ENCODE results near the gene ELMO2. TPM values are rescaled to one million over a fixed set of nuclear protein-coding genes. Genes with fewer than 3 reads are reported as not detected.

The ELMO2 gene
- polyA plus RNA-seq (ENCODE audit: insufficient read length in 3 of 3): 10 to 100 TPM; 57.7 to 62.6 (median 59.1) TPM

DNA sequence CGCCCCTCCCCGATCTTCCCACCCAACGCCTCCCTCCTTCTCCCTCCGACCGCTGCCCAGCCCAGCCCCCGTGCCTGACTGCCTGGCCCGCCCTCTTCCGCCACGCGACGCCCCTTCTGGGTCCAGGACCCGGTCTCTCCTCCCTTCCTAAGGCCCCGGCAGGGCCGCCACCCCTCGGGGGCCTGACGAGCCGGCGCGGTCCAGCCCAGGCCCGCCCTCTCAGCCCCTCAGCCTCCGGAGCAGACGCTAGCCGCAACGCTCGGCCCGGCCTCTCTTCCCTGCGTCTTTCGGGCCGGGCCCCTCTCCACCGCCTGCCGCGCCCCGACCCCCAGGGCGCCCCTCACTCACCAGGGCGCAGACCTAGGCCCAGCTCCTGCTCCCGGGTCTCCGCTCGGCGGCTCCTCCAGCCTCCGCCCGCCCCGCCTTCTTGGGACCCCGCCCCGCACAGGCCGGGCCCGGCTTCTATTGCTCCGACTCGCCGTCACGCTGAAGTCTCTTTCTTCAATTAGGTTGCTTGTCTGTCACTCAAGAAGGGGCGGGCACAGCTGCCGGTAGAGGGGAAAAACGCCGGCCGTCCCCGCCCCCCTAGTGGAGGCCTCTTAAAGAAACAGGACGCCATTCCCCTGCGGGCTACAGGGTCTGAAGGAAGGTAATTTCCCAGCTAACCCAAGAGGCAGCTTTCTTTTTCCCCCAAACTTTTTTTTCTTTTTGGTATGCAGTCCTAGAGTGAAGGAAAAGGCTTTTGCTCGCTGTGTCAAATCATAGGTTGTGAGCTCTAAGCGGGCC, at the start of gene ELMO2:
TSS of gene ELMO2 (minus strand) at position 416 of the 786 bp plus-strand sequence. CDS start 12,133 bp downstream, outside the sequence.
- peak; percentile 80 to 94 (median 85) for DNase-seq (ENCODE audit: low read depth in 3 of 3, low spot score in 2 of 3)

- no peak for DNase-seq (ENCODE audit: low read depth in 3 of 3, low spot score in 2 of 3)
Observed at GRCh38 chr20:46455729-46456128, 49.3 kb upstream of the ELMO2 start.

DNA sequence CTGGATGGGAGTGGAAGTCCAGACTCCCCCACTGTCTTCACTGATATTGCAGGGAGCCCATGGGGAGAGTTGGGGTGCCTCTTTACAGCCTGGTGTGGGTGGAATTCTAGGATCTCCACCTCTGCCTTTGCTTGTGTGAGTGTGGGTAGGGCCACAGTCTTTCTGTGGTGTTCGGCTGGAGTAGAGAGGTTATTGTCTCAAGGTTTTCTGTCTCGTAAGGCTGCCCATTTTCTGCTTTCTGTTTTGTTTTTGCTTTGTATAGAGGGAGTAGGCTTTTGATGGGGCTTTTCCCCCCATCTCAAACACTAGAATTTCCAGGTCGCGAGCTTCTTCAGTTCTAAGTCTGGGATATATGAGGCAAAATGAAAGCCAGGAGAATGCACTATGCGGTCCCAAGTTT, 40.4 kb upstream of the ELMO2 start:
- DNase-seq (ENCODE audit: low read depth in 3 of 3, low spot score in 2 of 3): no peak

GRCh38 chr20:46439837-46440236, 33.4 kb upstream of the ELMO2 start:
- no peak for DNase-seq (ENCODE audit: low read depth in 3 of 3, low spot score in 2 of 3)

DNA sequence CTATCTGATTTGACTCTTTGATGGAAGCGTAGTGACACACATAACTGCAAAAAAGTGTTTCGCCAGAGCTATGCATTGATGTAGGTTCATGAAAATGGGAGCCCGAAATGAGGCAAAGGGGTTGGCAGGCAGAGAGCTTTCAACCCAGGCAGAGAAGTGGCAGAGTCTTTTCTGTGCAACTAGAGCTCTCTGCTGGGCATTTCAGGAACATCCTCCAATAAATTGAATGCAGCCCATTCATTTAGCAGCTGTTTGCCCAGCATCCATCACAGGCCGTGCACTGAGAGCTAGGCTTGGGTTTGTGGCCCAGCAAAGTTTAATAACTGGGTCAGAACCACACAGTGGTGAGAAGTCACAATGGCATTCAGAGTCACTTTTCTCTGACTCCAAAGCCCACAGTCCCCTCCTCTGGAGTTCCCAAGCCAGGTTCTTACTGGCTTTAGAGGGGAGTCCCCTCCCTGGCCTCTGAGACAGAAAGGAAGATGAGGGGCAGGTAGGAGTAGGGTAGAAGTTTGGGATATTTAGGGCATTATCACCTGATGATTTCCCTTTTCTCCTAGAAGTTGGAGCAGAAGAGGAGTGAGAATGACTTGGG, 31.8 kb upstream of the ELMO2 start:
- no peak for DNase-seq (ENCODE audit: low read depth in 3 of 3, low spot score in 2 of 3)

GRCh38 chr20:46435146-46435545, 28.7 kb upstream of the ELMO2 start:
- DNase-seq (ENCODE audit: low read depth in 3 of 3, low spot score in 2 of 3): no peak

GRCh38 chr20:46434597-46434996, 28.2 kb upstream of the ELMO2 start:
- no peak for DNase-seq (ENCODE audit: low read depth in 3 of 3, low spot score in 2 of 3)

- no peak for DNase-seq (ENCODE audit: low read depth in 3 of 3, low spot score in 2 of 3)
Observed at GRCh38 chr20:46433051-46433450, 26.6 kb upstream of the ELMO2 start.

DNA sequence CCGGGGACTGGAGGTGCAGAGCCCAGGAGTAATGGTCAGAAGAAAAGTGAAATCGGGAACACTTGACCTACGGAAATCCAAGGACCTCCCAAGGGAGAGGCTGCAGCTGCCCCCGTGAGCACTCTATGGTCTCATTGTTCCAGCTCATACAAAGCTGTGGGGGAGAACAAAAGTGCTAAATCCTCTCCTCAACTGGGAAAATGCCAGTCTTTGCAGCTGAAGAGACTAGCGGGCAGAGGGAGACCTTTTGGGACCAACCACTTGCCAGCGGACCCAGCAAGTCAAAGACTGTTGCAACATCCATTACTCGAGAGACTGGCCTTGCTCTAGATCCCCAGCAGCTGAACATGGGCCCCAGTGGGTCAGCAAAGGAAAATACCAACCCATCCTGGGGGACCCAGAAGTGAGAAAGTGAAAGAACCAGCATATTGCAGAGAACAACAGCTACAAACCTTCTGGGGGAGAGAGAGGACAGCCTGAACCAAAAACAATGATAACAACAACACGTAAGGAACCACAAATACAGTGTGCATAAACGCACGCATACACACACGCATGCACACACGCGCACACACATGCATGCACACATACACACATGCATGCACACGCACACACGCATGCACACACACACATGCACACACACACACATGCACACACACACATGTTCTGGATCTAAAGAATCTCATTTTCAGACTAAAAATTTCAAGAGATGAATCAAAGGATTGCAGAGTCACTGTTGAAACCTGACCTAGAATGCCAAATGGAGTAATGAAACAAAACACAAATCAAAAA, 24.7 kb upstream of the ELMO2 start:
- no peak for DNase-seq (ENCODE audit: low read depth in 3 of 3, low spot score in 2 of 3)

DNA sequence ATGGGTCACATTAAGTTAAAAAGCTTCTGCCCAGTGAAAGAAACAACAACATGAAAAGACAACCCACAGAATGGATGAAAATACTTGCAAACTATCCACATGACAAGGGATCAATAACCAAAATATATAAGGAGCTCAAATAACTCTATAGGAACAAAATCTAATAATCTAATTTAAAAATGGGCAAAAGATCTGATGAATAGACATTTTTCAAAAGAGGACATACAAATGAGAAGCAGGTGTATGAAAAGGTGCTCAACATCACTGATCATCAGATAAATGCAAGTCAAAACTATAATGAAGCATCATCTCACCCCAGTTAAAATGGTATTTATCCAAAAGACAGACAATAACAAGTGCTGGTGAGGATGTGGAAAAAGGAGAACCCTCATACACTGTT, 21.0 kb upstream of the ELMO2 start:
- DNase-seq (ENCODE audit: low read depth in 3 of 3, low spot score in 2 of 3): no peak

DNA sequence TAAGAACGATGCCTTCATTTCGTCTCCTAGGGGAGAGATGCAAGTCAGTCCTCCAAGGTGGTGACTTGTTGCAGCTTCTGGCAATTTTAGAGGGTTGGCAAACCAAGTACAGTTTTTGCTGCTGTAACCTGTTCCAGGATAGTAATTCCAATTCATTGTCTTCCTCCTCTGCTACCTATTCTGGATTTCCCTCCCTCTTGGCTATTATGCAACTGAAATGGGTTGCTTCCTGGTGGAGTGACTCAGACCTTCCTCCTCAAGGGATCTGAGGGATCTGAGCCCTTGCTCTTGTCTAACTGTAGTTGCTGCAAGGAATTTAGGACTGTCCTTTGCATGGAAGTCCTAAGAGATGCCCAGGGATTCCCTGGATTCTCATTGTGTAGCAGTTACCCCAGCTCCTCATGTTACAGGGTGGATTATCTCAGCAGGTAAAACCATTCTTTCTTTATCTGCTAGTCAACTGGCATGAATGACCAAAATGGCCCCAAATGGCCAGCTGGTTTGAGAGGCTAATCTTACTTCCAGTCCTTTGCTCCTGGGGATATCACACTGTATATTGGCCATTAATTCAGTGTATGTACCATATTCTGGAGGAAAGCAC, 17.6 kb upstream of the ELMO2 start:
- no peak for DNase-seq (ENCODE audit: low read depth in 3 of 3, low spot score in 2 of 3)

- DNase-seq (ENCODE audit: low read depth in 3 of 3, low spot score in 2 of 3): no peak
Observed at GRCh38 chr20:46423342-46423741, 16.9 kb upstream of the ELMO2 start.

DNA sequence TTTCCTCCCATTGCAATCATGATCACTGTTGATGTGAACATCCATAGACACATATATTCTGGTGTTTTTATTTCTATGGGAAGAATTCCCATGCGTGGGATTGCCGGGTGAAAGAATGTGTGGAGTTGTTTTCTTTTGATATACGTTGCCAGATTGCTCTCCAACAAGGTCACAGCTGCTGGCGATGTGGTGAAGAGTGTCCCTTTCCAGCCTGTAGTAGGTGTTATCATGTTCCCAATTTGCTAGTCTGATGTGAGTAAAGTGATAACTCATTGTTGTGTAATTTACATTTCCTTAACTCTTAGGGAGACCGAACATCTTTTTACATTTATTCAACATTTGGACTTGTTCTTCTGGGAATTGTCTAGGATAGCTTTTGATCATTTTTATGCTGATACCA, 14.5 kb upstream of the ELMO2 start:
- DNase-seq (ENCODE audit: low read depth in 3 of 3, low spot score in 2 of 3): no peak

GRCh38 chr20:46419882-46420281, 13.5 kb upstream of the ELMO2 start:
- no peak for DNase-seq (ENCODE audit: low read depth in 3 of 3, low spot score in 2 of 3)

- no peak for DNase-seq (ENCODE audit: low read depth in 3 of 3, low spot score in 2 of 3)
Observed at GRCh38 chr20:46416839-46417238, 10.4 kb upstream of the ELMO2 start.

- no peak for DNase-seq (ENCODE audit: low read depth in 3 of 3, low spot score in 2 of 3)
Observed at GRCh38 chr20:46416421-46416820, 10.0 kb upstream of the ELMO2 start.

DNA sequence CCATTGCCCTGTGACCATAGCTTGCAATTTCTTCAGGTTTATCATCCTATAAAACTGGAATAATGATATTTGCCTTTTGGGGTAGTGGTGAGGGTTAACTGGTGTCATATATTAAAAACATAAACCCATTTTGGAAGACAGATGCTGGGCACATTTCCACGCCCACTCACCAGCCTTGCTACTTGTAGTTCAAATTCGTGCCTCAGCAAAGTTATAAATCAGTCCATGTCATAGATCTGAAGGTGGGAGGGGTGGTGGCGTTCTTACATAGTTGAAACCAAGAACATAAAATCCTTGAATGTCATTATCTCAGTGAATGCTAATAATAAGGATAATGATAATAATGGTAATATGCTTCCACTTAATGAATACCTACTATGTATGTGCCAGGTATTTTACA, 9.4 kb upstream of the ELMO2 start:
- DNase-seq (ENCODE audit: low read depth in 3 of 3, low spot score in 2 of 3): no peak

GRCh38 chr20:46414608-46415007, 8.2 kb upstream of the ELMO2 start:
- DNase-seq (ENCODE audit: low read depth in 3 of 3, low spot score in 2 of 3): no peak

DNA sequence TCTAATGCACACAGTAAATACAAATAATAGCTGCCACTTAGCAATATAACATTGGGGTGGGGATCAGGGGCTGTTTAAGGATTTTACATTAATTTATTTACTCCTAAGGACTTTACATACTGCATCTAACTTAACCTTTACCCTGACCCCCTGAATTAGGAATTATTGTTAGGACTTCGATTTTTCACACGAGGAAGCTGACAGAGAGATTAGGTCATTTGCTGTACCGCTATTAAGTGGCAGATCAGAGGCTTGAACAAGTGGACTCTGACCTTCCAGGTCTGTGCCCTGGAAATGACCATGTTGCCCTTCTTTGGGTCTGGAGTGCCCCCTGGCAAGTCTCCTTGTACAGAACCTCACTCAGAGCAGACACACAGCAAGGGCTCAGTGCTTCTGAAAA, 5.2 kb upstream of the ELMO2 start:
- DNase-seq (ENCODE audit: low read depth in 3 of 3, low spot score in 2 of 3): no peak

GRCh38 chr20:46408281-46408731, 1.9 kb upstream of the ELMO2 start:
- no peak for DNase-seq (ENCODE audit: low read depth in 3 of 3, low spot score in 2 of 3)

GRCh38 chr20:46407671-46407996, 1.2 kb upstream of the ELMO2 start:
- no peak for DNase-seq (ENCODE audit: low read depth in 3 of 3, low spot score in 2 of 3)

Measured in right renal cortex interstitium (tissue), 3 donors.